ENCODE data around the gene SMS.

GRCh38 chrX:21956783-21957182 is 16.3 kb downstream of the SMS start:
- no peak for TF ChIP-seq EP300 (IDR thresholded peaks at IDR 0.05)
- TF ChIP-seq, protein P1, sequence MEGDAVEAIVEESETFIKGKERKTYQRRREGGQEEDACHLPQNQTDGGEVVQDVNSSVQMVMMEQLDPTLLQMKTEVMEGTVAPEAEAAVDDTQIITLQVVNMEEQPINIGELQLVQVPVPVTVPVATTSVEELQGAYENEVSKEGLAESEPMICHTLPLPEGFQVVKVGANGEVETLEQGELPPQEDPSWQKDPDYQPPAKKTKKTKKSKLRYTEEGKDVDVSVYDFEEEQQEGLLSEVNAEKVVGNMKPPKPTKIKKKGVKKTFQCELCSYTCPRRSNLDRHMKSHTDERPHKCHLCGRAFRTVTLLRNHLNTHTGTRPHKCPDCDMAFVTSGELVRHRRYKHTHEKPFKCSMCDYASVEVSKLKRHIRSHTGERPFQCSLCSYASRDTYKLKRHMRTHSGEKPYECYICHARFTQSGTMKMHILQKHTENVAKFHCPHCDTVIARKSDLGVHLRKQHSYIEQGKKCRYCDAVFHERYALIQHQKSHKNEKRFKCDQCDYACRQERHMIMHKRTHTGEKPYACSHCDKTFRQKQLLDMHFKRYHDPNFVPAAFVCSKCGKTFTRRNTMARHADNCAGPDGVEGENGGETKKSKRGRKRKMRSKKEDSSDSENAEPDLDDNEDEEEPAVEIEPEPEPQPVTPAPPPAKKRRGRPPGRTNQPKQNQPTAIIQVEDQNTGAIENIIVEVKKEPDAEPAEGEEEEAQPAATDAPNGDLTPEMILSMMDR (IDR thresholded peaks at IDR 0.05): no peak
- no peak for TF ChIP-seq POLR2A (IDR thresholded peaks at IDR 0.05)
